GM12865 (cell line): ENCODE data around the gene KCNAB1.

Experiments
- DNase-seq: peaks from one replicate; pipeline ENCODE4 v3.0.0; 2010; ENCODE audit warnings: low read depth
- H3K4me3 ChIP-seq: 2 replicates; pipeline ENCODE4 v1.5.1; 2011; ENCODE audit warnings: mild to moderate bottlenecking, low read depth, low read length, control low read depth
- TF ChIP-seq, protein P1 (sequence below): IDR thresholded peaks from 2 replicates; pipeline ENCODE4 v1.5.1; 2011; ENCODE audit warnings: low read length, control low read depth, low read depth, inconsistent platforms; ENCODE audit not compliant: insufficient read depth; ENCODE audit errors: missing control alignments

Gene KCNAB1

GRCh38 chr3:156535162-156535627 lies 414.8 kb downstream of the KCNAB1 start:
- TF ChIP-seq, protein P1, sequence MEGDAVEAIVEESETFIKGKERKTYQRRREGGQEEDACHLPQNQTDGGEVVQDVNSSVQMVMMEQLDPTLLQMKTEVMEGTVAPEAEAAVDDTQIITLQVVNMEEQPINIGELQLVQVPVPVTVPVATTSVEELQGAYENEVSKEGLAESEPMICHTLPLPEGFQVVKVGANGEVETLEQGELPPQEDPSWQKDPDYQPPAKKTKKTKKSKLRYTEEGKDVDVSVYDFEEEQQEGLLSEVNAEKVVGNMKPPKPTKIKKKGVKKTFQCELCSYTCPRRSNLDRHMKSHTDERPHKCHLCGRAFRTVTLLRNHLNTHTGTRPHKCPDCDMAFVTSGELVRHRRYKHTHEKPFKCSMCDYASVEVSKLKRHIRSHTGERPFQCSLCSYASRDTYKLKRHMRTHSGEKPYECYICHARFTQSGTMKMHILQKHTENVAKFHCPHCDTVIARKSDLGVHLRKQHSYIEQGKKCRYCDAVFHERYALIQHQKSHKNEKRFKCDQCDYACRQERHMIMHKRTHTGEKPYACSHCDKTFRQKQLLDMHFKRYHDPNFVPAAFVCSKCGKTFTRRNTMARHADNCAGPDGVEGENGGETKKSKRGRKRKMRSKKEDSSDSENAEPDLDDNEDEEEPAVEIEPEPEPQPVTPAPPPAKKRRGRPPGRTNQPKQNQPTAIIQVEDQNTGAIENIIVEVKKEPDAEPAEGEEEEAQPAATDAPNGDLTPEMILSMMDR = no peak
- H3K4me3 ChIP-seq = no peak overlapping the region
- DNase-seq = peak; percentile 23

DNA sequence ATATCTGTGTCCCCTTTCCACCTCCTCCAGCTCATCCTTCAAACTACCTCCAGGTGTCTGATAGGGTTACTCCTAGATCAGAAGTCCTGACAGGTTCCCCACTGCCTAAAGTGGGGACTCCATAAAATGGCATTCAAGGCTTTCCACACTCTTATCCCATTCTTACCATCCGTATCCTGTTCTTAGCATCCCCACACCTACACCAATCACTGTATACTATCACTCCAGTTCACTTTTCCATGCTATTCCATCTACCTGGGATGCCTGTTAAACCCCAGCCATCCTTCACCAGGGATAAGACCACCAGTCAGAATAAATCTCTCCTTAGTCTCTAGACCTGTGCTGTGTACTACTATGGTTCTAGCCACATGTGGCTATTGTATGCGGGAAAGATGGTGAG lies 415.4 kb downstream of the KCNAB1 start:
- TF ChIP-seq, protein P1 = no peak
- H3K4me3 ChIP-seq = no peak overlapping the region
- DNase-seq = no peak

- TF ChIP-seq, protein P1 = no peak
- DNase-seq = no peak
These were observed 416.3 kb downstream of the KCNAB1 start for GRCh38 chr3:156536524-156537316.

GRCh38 chr3:156539051-156539450 lies 418.7 kb downstream of the KCNAB1 start:
- no peak for DNase-seq
- no peak overlapping the region for H3K4me3 ChIP-seq
- TF ChIP-seq, protein P1 = no peak

More at GRCh38 chr3:156536524-156537316, 416.3 kb downstream of the KCNAB1 start:
- no peak overlapping the region for H3K4me3 ChIP-seq

DNA sequence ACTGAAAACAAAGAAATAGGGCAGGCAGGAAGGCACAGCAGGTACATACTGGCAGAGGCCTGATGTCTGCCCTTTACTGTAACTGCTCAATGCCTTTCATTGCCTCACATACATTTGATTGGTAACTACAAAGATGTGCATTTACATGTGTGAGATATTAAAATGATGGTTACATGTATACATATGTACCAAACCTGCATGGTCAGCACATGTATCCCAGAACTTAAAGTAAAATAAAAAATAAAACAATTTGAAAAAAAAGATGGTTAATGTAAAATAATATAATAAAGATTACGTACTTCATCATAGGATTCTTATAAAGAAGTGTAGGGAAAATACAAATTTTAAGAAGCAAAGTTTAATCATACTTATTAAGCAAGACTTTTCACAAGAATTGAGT lies 419.4 kb downstream of the KCNAB1 start:
- no peak for DNase-seq
- H3K4me3 ChIP-seq = no peak overlapping the region
- TF ChIP-seq, protein P1 = no peak

- DNase-seq = no peak
These were observed 422.0 kb downstream of the KCNAB1 start for GRCh38 chr3:156542101-156543042.

More at GRCh38 chr3:156542101-156543042, 422.0 kb downstream of the KCNAB1 start:
- no peak overlapping the region for H3K4me3 ChIP-seq
- TF ChIP-seq, protein P1 = no peak
